ENCODE data around the gene AKR1B15.
A peak's percentile ranks its signal among the peaks of the same experiment; 100 is the strongest.
"Not testable (repeated sequence)": the region's sequence is repeated elsewhere in the genome, so short reads cannot be mapped to it uniquely, and the experiment has no call there.

AKR1B15 gene

GRCh38 chr7:134533288-134533771, 15.6 kb upstream of the AKR1B15 start:
- DNase-seq, result no peak

- no peak for DNase-seq
These were observed 14.3 kb upstream of the AKR1B15 start for GRCh38 chr7:134534633-134535032.

- no peak for DNase-seq
These were observed 13.5 kb upstream of the AKR1B15 start for GRCh38 chr7:134535272-134535918.

- no peak for DNase-seq
These were observed 13.0 kb upstream of the AKR1B15 start for GRCh38 chr7:134535919-134536299.

- not testable (repeated sequence) for DNase-seq
These were observed 12.4 kb upstream of the AKR1B15 start for GRCh38 chr7:134536558-134536957.

- not testable (repeated sequence) for DNase-seq
These were observed 11.6 kb upstream of the AKR1B15 start for GRCh38 chr7:134537273-134537781.

- DNase-seq, result no peak
These were observed 9.4 kb upstream of the AKR1B15 start for GRCh38 chr7:134539380-134540004.

GRCh38 chr7:134541501-134542194, 7.3 kb upstream of the AKR1B15 start:
- not testable (repeated sequence) for DNase-seq

- DNase-seq, result no peak
These were observed 6.6 kb upstream of the AKR1B15 start for GRCh38 chr7:134542195-134542771.

GRCh38 chr7:134545380-134545779, 3.5 kb upstream of the AKR1B15 start:
- no peak for DNase-seq

- DNase-seq, result no peak
These were observed 3.0 kb upstream of the AKR1B15 start for GRCh38 chr7:134545918-134546317.

- DNase-seq, result no peak
These were observed 2.0 kb upstream of the AKR1B15 start for GRCh38 chr7:134546955-134547354.

- DNase-seq, result peak; percentile 60
These were observed 1.4 kb upstream of the AKR1B15 start for GRCh38 chr7:134547397-134548054.

GRCh38 chr7:134549366-134549765, 456 bp downstream of the AKR1B15 start:
- no peak for DNase-seq

GRCh38 chr7:134552105-134552504, 3.2 kb downstream of the AKR1B15 start:
- DNase-seq, result no peak

- DNase-seq, result no peak
These were observed 5.1 kb downstream of the AKR1B15 start for GRCh38 chr7:134553976-134554375.

GRCh38 chr7:134554417-134554966, 5.6 kb downstream of the AKR1B15 start:
- DNase-seq, result no peak

- no peak for DNase-seq
These were observed 8.5 kb downstream of the AKR1B15 start for GRCh38 chr7:134557391-134557790.

GRCh38 chr7:134558370-134558769, 9.5 kb downstream of the AKR1B15 start:
- no peak for DNase-seq

GRCh38 chr7:134561616-134562015, 12.7 kb downstream of the AKR1B15 start:
- DNase-seq, result not testable (repeated sequence)

GRCh38 chr7:134562136-134562535, 13.2 kb downstream of the AKR1B15 start:
- DNase-seq, result no peak

GRCh38 chr7:134563398-134563749, 14.5 kb downstream of the AKR1B15 start:
- not testable (repeated sequence) for DNase-seq

All from activated T-cell treated with anti-CD3 and anti-CD28 coated beads for 4 hours (primary cell).